IMR-90 (cell line): ENCODE data around the gene SNX21. TPM values are rescaled to one million over a fixed set of nuclear protein-coding genes. Genes with fewer than 3 reads are reported as not detected.

Source experiments
- ATAC-seq: fragments of 200-7000 bp; cut with Tn5 transposase; 2 replicates; pipeline ENCODE4 v1.9.1; 2020; ENCODE audit warnings: low read depth, mild to moderate bottlenecking, moderate library complexity
- BruUV-seq: library from RNA; stranded (reverse); fragments of 400-500 nt; replicated peaks from 2 replicates; lab custom pipeline; 2021; lab: Mats Ljungman, UMichigan
- CTCF ChIA-PET: fragments of 300-600 bp; formaldehyde crosslinking; extraction: SDS; loops from one replicate; lab custom pipeline; 2021; ENCODE audit warnings: antibody characterized with exemption; lab: Yijun Ruan, JAX
- POLR2A ChIA-PET: fragments of 300-600 bp; sonication (Branson Sonifier 250); formaldehyde crosslinking; loops from one replicate; lab custom pipeline; 2022; ENCODE audit warnings: antibody characterized with exemption; ENCODE audit not compliant: unreplicated experiment; lab: Charles Lee
- DNase-seq: peaks from one replicate; pipeline ENCODE4 v3.0.0; 2013
- H2AFZ ChIP-seq: replicated peaks from 2 replicates; pipeline ENCODE3; 2013; ENCODE audit warnings: low read length, mild to moderate bottlenecking; ENCODE audit not compliant: poor library complexity
- H2AK5ac ChIP-seq: 2 replicates; pipeline ENCODE4 v1.6.1; 2013; ENCODE audit warnings: low read depth, low read length, inconsistent platforms
- H2AK9ac ChIP-seq: replicated peaks from 2 replicates; pipeline ENCODE3; 2013; ENCODE audit warnings: mild to moderate bottlenecking, low read depth, low read length, moderate library complexity; ENCODE audit not compliant: poor library complexity
- H2BK120ac ChIP-seq: 2 replicates; pipeline ENCODE4 v1.6.1; 2013; ENCODE audit warnings: low read depth, low read length, inconsistent platforms
- H2BK15ac ChIP-seq: 3 replicates; pipeline ENCODE4 v1.6.1; 2013; ENCODE audit warnings: low read depth, low read length, inconsistent platforms
- H2BK20ac ChIP-seq: 2 replicates; pipeline ENCODE4 v1.6.1; 2013; ENCODE audit warnings: low read depth, mild to moderate bottlenecking, inconsistent platforms, low read length, moderate library complexity
- H2BK5ac ChIP-seq: 2 replicates; pipeline ENCODE4 v1.6.1; 2013; ENCODE audit warnings: mild to moderate bottlenecking, low read depth, low read length, inconsistent platforms; ENCODE audit not compliant: poor library complexity, severe bottlenecking
- H3K14ac ChIP-seq: replicated peaks from 2 replicates; pipeline ENCODE4 v1.6.1; 2013; ENCODE audit warnings: low read depth, low read length, inconsistent platforms
- H3K18ac ChIP-seq: 2 replicates; pipeline ENCODE4 v1.6.1; 2013; ENCODE audit warnings: low read depth, low read length, control low read depth
- H3K23ac ChIP-seq: 2 replicates; pipeline ENCODE4 v1.6.1; 2013; ENCODE audit warnings: low read depth, low read length, inconsistent platforms
- H3K27ac ChIP-seq: 2 replicates; pipeline ENCODE4 v1.5.1; 2013; ENCODE audit warnings: mild to moderate bottlenecking, control low read depth, low read length; ENCODE audit not compliant: insufficient read depth
- H3K27me3 ChIP-seq: 2 replicates; pipeline ENCODE4 v1.6.1; 2013; ENCODE audit warnings: low read length; ENCODE audit not compliant: control insufficient read depth, insufficient read depth
- H3K36me3 ChIP-seq: 2 replicates; pipeline ENCODE4 v1.6.1; 2013; ENCODE audit warnings: low read length, mixed read lengths; ENCODE audit not compliant: control insufficient read depth, insufficient read depth
- H3K4ac ChIP-seq: 2 replicates; pipeline ENCODE4 v1.6.1; 2013; ENCODE audit warnings: low read depth, low read length, inconsistent platforms
- H3K4me1 ChIP-seq: 2 replicates; pipeline ENCODE4 v1.6.1; 2013; ENCODE audit warnings: low read length, mixed read lengths; ENCODE audit not compliant: control insufficient read depth, insufficient read depth
- H3K4me2 ChIP-seq: 2 replicates; pipeline ENCODE4 v1.6.1; 2013; ENCODE audit warnings: low read depth, mild to moderate bottlenecking, control low read depth, low read length, moderate library complexity
- H3K4me3 ChIP-seq: 2 replicates; pipeline ENCODE4 v1.5.1; 2013; ENCODE audit warnings: low read depth, mild to moderate bottlenecking, control low read depth, low read length, moderate library complexity; ENCODE audit not compliant: insufficient read depth
- H3K56ac ChIP-seq: 2 replicates; pipeline ENCODE4 v1.6.1; 2013; ENCODE audit warnings: low read length, inconsistent platforms; ENCODE audit not compliant: insufficient read depth; ENCODE audit errors: extremely low read depth
- H3K79me1 ChIP-seq, 2 experiments: 2 replicates each; pipeline ENCODE4 v1.6.1; 2013; ENCODE audit warnings: low read length in 2 of 2, inconsistent platforms in 1 of 2, low read depth in 1 of 2
- H3K9ac ChIP-seq: 2 replicates; pipeline ENCODE4 v1.6.1; 2013; ENCODE audit warnings: low read depth, low read length, control low read depth
- H3K9me1 ChIP-seq: 2 replicates; pipeline ENCODE4 v1.6.1; 2013; ENCODE audit warnings: low read length, inconsistent platforms; ENCODE audit not compliant: insufficient read depth
- H3K9me3 ChIP-seq: 2 replicates; pipeline ENCODE4 v1.6.1; 2013; ENCODE audit warnings: low read length; ENCODE audit not compliant: control insufficient read depth, insufficient read depth
- H4K20me1 ChIP-seq: 2 replicates; pipeline ENCODE4 v1.6.1; 2013; ENCODE audit warnings: low read length, inconsistent platforms; ENCODE audit not compliant: insufficient read depth
- H4K5ac ChIP-seq: 2 replicates; pipeline ENCODE4 v1.6.1; 2013; ENCODE audit warnings: mild to moderate bottlenecking, low read depth, low read length, control low read depth
- H4K8ac ChIP-seq, 2 experiments: 2 replicates each; pipeline ENCODE4 v1.6.1; 2013; ENCODE audit warnings: low read depth in 2 of 2, low read length in 2 of 2, control low read depth in 1 of 2, inconsistent platforms in 1 of 2
- H4K91ac ChIP-seq: 2 replicates; pipeline ENCODE4 v1.6.1; 2013; ENCODE audit warnings: low read depth, low read length, inconsistent platforms; ENCODE audit not compliant: insufficient read depth
- BHLHE40 ChIP-seq: fragments of 150-350 bp; IDR thresholded peaks from 2 replicates; pipeline ENCODE4 v1.6.1; 2016; ENCODE audit warnings: mild to moderate bottlenecking, low read depth, low read length
- CEBPB ChIP-seq: IDR thresholded peaks from 2 replicates; pipeline ENCODE4 v1.6.1; 2012; ENCODE audit warnings: low read depth, low read length, improper control_type of control experiment
- CHD1 ChIP-seq: IDR thresholded peaks from 2 replicates; pipeline ENCODE4 v1.6.1; 2012; ENCODE audit warnings: low read depth, low read length, improper control_type of control experiment
- FOS ChIP-seq: fragments of 150-350 bp; IDR thresholded peaks from 2 replicates; pipeline ENCODE4 v1.6.1; 2016; ENCODE audit warnings: low read depth, low read length
- MAFK ChIP-seq: IDR thresholded peaks from 2 replicates; pipeline ENCODE4 v1.6.1; 2012; ENCODE audit warnings: low read depth, low read length, improper control_type of control experiment
- MAZ ChIP-seq: IDR thresholded peaks from 2 replicates; pipeline ENCODE4 v1.6.1; 2012; ENCODE audit warnings: low read depth, mild to moderate bottlenecking, low read length, improper control_type of control experiment, moderate library complexity, borderline replicate concordance
- MXI1 ChIP-seq: IDR thresholded peaks from 2 replicates; pipeline ENCODE4 v1.6.1; 2012; ENCODE audit warnings: low read depth, mild to moderate bottlenecking, low read length, moderate library complexity, borderline replicate concordance
- NFE2L2 ChIP-seq: fragments of 150-350 bp; IDR thresholded peaks from 2 replicates; pipeline ENCODE4 v1.6.1; 2016; ENCODE audit warnings: low read depth, mild to moderate bottlenecking, low read length
- POLR2A ChIP-seq: IDR thresholded peaks from 2 replicates; pipeline ENCODE4 v1.6.1; 2012; ENCODE audit warnings: mild to moderate bottlenecking, low read depth, low read length
- RAD21 ChIP-seq: IDR thresholded peaks from 2 replicates; pipeline ENCODE4 v1.6.1; 2012; ENCODE audit warnings: low read length, improper control_type of control experiment
- RCOR1 ChIP-seq: IDR thresholded peaks from 2 replicates; pipeline ENCODE4 v1.6.1; 2012; ENCODE audit warnings: mild to moderate bottlenecking, low read length, improper control_type of control experiment; ENCODE audit not compliant: insufficient replicate concordance
- RFX5 ChIP-seq: IDR thresholded peaks from 2 replicates; pipeline ENCODE4 v1.8.0; 2012; ENCODE audit warnings: low read depth, mild to moderate bottlenecking, low read length, moderate library complexity
- USF2 ChIP-seq: fragments of 150-350 bp; IDR thresholded peaks from 2 replicates; pipeline ENCODE4 v1.6.1; 2017; ENCODE audit warnings: mild to moderate bottlenecking, antibody characterized with exemption, low read length, low read depth
- WGBS, 2 experiments: methylation state at CpG; one replicate each; pipeline versions ENCODE4 v1.1.5 to v1.1.7; 2013; ENCODE audit warnings: missing lambda C conversion rate in 2 of 2; ENCODE audit not compliant: insufficient read length in 1 of 2; ENCODE audit errors: extremely low coverage in 2 of 2; 5-methylcytosine and 5-hydroxymethylcytosine counted together
- dilution Hi-C: fragments of 300-500 bp; cut with HindIII; formaldehyde crosslinking; loops from one replicate; pipeline ENCODE4 v1.14.3; 2018; ENCODE audit warnings: low sequenced_read_pairs; ENCODE audit not compliant: unreplicated experiment
- in situ Hi-C: fragments of 300-500 bp; cut with MboI; formaldehyde crosslinking; loops from 3 replicates; pipeline ENCODE4 v1.14.3; 2019; ENCODE audit warnings: low sequenced_read_pairs, inconsistent platforms, mixed read lengths
- intact Hi-C: fragments of 100-400 bp; cut with micrococcal nuclease; formaldehyde crosslinking; loops from 2 replicates; pipeline ENCODE4 v1.10.0; 2022
- polyA plus RNA-seq, 3 experiments: library from polyadenylated mRNA; depleted of rRNA; stranded (reverse); fragments of >200 nt; gene quantifications; 2 replicates each; pipeline ENCODE4 v1.2.3, GENCODE V29; 2012; ENCODE audit warnings: low replicate concordance in 1 of 3
- total RNA-seq: library from RNA; depleted of rRNA; stranded (reverse); fragments of >200 nt; gene quantifications from 2 replicates; pipeline ENCODE4 v1.2.3, GENCODE V29; 2012
- TF ChIP-seq, protein P1 (sequence below): conservative IDR thresholded peaks from 2 replicates; pipeline ENCODE4 v1.5.1; 2012; ENCODE audit warnings: mild to moderate bottlenecking, low read depth, low read length, improper control_type of control experiment

Gene SNX21
- total and polyA plus RNA-seq, 2 of the 4 experiments (the other 2 are of a cell fraction) = 11.1 to 17.9 TPM

DNA sequence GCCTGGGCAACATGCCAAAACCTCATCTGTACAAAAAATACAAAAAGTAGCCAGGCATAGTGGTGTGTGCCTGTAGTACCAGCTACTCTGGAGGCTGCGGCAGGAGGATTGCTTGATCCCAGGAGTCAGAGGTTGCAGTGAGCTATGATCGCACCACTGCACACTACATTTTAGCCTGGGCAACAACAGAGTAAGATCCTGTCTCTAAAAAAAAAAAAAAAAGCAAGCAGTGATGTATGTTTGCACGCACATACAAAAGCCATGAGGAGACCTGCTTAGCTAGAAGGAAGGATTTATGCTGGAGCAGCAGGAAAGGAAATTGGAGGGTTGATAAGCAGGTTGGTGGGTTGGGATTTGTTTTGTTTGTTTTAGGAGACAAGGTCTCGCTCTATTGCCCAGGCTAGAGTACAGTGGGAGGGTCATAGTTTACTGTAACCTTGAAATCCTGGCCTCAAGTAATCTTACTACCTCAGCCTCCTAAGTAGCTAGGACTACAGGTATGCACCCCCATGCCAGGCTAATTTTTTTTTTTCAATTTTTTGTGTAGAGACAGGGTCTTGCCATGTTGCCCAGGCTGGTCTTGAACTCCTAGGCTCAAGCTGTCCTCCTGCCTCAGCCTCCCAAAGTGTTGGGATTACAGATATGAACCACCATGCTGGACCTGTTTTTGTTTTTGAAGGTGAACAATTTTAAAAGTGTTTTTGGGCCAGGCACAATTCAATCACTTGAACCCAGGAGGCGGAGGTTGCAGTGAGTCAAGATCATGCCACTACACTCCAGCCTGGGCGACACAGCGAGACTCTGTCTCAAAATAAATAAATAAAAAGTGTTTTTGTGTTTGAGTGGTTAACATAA is 27.8 kb downstream of the SNX21 start:
- Histone ChIP-seq H3K18ac (no peak overlapping the region), H2BK5ac (no peak overlapping the region), H3K4me1 (peaks cover 4% of the 10 kb centered on the region; the same call in 1 of the 2 replicates), H3K27me3 (no peaks in the 10 kb centered on the region), H2AK5ac (peak overlapping the region; percentile 29; the same call in 1 of the 2 replicates), H3K36me3 (no peaks in the 10 kb centered on the region), H3K4ac (no peak overlapping the region), H3K9ac (no peak overlapping the region), H4K20me1 (no peaks in the 10 kb centered on the region), H3K9me3 (no peaks in the 10 kb centered on the region), H3K4me2 (no peak overlapping the region), H4K8ac (no peak overlapping the region), H2BK15ac (no peak overlapping the region), H2AFZ (no peak overlapping the region), H2AK9ac (no peak overlapping the region), H4K5ac (no peak overlapping the region), H3K4me3 (no peak overlapping the region), H3K23ac (no peak overlapping the region), H2BK20ac (no peak overlapping the region), H3K56ac (no peak overlapping the region), H4K91ac (no peak overlapping the region), H3K14ac (no peak overlapping the region), H2BK120ac (no peak overlapping the region), H3K9me1 (peaks cover 3% of the 10 kb centered on the region; the same call in 1 of the 2 replicates), H3K79me1 (peaks cover 21 to 42% of the 10 kb centered on the region in 2 experiments), H3K27ac (no peak overlapping the region)
- DNase-seq (no peak), ATAC-seq (no peak)
- in situ Hi-C loops (no loop called here), intact Hi-C loops (no loop called here), dilution Hi-C loops (no loop called here)
- CTCF ChIA-PET = no interaction called here
- POLR2A ChIA-PET = no interaction called here
- no peak for TF ChIP-seq RFX5
- TF ChIP-seq CHD1 = no peak
- TF ChIP-seq, protein P1, sequence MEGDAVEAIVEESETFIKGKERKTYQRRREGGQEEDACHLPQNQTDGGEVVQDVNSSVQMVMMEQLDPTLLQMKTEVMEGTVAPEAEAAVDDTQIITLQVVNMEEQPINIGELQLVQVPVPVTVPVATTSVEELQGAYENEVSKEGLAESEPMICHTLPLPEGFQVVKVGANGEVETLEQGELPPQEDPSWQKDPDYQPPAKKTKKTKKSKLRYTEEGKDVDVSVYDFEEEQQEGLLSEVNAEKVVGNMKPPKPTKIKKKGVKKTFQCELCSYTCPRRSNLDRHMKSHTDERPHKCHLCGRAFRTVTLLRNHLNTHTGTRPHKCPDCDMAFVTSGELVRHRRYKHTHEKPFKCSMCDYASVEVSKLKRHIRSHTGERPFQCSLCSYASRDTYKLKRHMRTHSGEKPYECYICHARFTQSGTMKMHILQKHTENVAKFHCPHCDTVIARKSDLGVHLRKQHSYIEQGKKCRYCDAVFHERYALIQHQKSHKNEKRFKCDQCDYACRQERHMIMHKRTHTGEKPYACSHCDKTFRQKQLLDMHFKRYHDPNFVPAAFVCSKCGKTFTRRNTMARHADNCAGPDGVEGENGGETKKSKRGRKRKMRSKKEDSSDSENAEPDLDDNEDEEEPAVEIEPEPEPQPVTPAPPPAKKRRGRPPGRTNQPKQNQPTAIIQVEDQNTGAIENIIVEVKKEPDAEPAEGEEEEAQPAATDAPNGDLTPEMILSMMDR = no peak
- no peak for TF ChIP-seq MAZ
- TF ChIP-seq FOS = no peak
- no peak for TF ChIP-seq MXI1
- no peak for TF ChIP-seq CEBPB
- TF ChIP-seq USF2 = no peak
- TF ChIP-seq POLR2A = no peak
- no peak for TF ChIP-seq BHLHE40
- no peak for TF ChIP-seq RCOR1
- no peak for TF ChIP-seq RAD21
- no peak for TF ChIP-seq MAFK
- TF ChIP-seq NFE2L2 = no peak
- BruUV-seq = no TSS peak
- no CpG with 5 or more reads among the region's 7 CpGs for whole genome bisulfite sequencing, 2 experiments
